Mesothelial cell of epicardium (in vitro differentiated cells): ENCODE data around the gene C2CD3. TPM values are rescaled to one million over a fixed set of nuclear protein-coding genes. Genes with fewer than 3 reads are reported as not detected.

Source experiments
- DNase-seq, 2 experiments: peaks; one replicate each; pipeline ENCODE4 v3.0.0; 2021; ENCODE audit warnings: low spot score in 2 of 2; ENCODE audit not compliant: unreplicated experiment in 2 of 2
- H3K27ac Mint-ChIP-seq: 2 replicates; pipeline ENCODE4 v1.8.0; 2021; ENCODE audit warnings: mixed read lengths
- H3K27me3 Mint-ChIP-seq: 2 replicates; pipeline ENCODE4 v1.8.0; 2021; ENCODE audit warnings: low read depth, mixed read lengths
- H3K36me3 Mint-ChIP-seq: 2 replicates; pipeline ENCODE4 v1.8.0; 2021; ENCODE audit warnings: mixed read lengths
- H3K4me1 Mint-ChIP-seq: 2 replicates; pipeline ENCODE4 v1.8.0; 2021; ENCODE audit warnings: mixed read lengths
- H3K4me3 Mint-ChIP-seq: 2 replicates; pipeline ENCODE4 v1.8.0; 2021; ENCODE audit warnings: mild to moderate bottlenecking, moderate library complexity, mixed read lengths
- H3K9me3 Mint-ChIP-seq: 2 replicates; pipeline ENCODE4 v1.8.0; 2021; ENCODE audit warnings: mixed read lengths
- CTCF ChIP-seq: fragments of 200-600 bp; sonication (generic); IDR thresholded peaks from one replicate; pipeline ENCODE4 v1.5.0; 2021; ENCODE audit warnings: antibody characterized with exemption; ENCODE audit not compliant: unreplicated experiment
- total RNA-seq: library from RNA; stranded (reverse); gene quantifications from 3 replicates; pipeline ENCODE4 v1.2.1, GENCODE V29; 2021

Gene C2CD3
- total RNA-seq, 1 donor from 2014 or later = 34.8 TPM

GRCh38 chr11:74139151-74139918 lies 31.5 kb downstream of the C2CD3 start:
- TF ChIP-seq CTCF = no peak
- DNase-seq = no peak
- no peaks in the 10 kb centered on the region for H3K27me3 Mint-ChIP-seq
- H3K4me3 Mint-ChIP-seq = no peak overlapping the region
- H3K9me3 Mint-ChIP-seq = no peaks in the 10 kb centered on the region
- peak overlapping the region; percentile 99 for H3K27ac Mint-ChIP-seq
- H3K4me1 Mint-ChIP-seq = peaks cover 65% of the 10 kb centered on the region
- H3K36me3 Mint-ChIP-seq = peaks cover 2% of the 10 kb centered on the region

- no peak for DNase-seq
- H3K4me1 Mint-ChIP-seq = peaks cover 69% of the 10 kb centered on the region
- no peaks in the 10 kb centered on the region for H3K9me3 Mint-ChIP-seq
- H3K27ac Mint-ChIP-seq = peak overlapping the region; percentile 99
- peak overlapping the region; percentile 40 for H3K4me3 Mint-ChIP-seq
- no peaks in the 10 kb centered on the region for H3K27me3 Mint-ChIP-seq
- no peak for TF ChIP-seq CTCF
- H3K36me3 Mint-ChIP-seq = peaks cover 2% of the 10 kb centered on the region
Measured at GRCh38 chr11:74138572-74138971, 32.2 kb downstream of the C2CD3 start.

GRCh38 chr11:74138021-74138420 lies 32.8 kb downstream of the C2CD3 start:
- no peak for DNase-seq
- Mint-ChIP-seq H3K27ac (peak overlapping the region; percentile 99), H3K27me3 (no peaks in the 10 kb centered on the region), H3K4me3 (no peak overlapping the region), H3K4me1 (peaks cover 72% of the 10 kb centered on the region), H3K36me3 (peaks cover 2% of the 10 kb centered on the region), H3K9me3 (no peaks in the 10 kb centered on the region)
- TF ChIP-seq CTCF = no peak

- no peak for DNase-seq
- peaks cover 54% of the 10 kb centered on the region for H3K4me1 Mint-ChIP-seq
- H3K9me3 Mint-ChIP-seq = no peaks in the 10 kb centered on the region
- peaks cover 18% of the 10 kb centered on the region for H3K36me3 Mint-ChIP-seq
- H3K4me3 Mint-ChIP-seq = no peak overlapping the region
- no peak for TF ChIP-seq CTCF
- peak overlapping the region; percentile 89 for H3K27ac Mint-ChIP-seq
- H3K27me3 Mint-ChIP-seq = no peaks in the 10 kb centered on the region
Measured at GRCh38 chr11:74135127-74135840, 35.5 kb downstream of the C2CD3 start.

- Mint-ChIP-seq H3K36me3 (peaks cover 21% of the 10 kb centered on the region), H3K4me1 (peaks cover 51% of the 10 kb centered on the region)
Measured at GRCh38 chr11:74134661-74135060, 36.1 kb downstream of the C2CD3 start.

More at GRCh38 chr11:74134661-74135060, 36.1 kb downstream of the C2CD3 start:
- Mint-ChIP-seq H3K27me3 (no peaks in the 10 kb centered on the region), H3K27ac (peak overlapping the region; percentile 89), H3K4me3 (no peak overlapping the region), H3K9me3 (no peaks in the 10 kb centered on the region)
- TF ChIP-seq CTCF = no peak
- DNase-seq = no peak
